ENCODE measurements around the gene CHST5.
"Not testable (repeated sequence)": the region's sequence is repeated elsewhere in the genome, so short reads cannot be mapped to it uniquely, and the experiment has no call there.

CHST5 gene

DNA sequence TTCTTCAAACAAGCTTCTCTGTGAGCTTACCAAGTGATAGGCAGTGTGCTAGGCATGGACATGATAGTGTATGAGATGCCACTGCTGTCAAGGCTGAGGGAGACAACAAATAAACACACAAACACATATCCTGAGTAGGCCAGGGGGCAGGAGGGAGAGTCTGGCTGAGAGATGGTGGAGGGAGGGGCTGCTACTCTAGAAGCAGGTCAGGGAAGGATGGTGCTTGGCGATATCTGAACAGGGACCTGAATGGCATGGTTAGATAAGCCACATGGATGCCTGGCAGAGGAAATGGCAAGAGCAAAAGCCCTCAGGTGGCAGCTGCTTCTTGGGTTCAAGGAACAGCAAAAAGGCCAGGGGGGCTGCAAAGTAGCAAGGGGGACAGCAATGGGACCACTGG, 32.1 kb downstream of the CHST5 start:
- DNase-seq, result no peak

DNA sequence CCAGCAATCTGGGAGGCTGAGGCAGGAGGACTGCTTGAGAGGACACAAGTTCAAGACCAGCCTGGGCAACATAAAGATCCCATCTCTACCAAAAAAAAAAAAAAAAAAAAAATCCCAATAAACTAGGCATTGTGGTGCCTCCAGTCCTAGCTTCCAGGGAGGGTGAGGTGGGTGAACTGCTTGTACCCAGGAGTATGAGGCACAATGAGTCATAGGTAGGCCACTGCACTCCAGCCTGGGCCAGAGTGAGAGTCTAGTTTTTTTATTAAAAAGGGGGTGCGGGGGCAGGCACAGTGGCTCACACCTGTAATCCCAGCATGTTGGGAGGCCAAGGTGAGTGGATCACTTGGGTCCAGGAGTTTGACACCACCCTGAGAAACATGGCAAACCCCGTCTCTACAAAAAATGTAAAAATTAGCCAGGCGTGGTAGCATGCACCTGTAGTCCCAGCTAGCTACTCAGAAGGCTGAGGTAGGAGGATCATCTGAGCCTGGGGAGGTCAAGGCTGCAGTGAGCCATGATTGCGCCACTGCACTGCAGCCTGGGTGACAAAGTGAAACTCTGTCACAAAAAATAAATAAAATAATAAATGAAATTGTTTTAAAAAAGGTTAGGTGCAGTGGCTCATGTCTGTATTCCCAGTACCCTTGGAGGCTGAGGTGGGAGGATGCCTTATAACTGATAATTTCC, 32.8 kb downstream of the CHST5 start:
- DNase-seq, result no peak

DNA sequence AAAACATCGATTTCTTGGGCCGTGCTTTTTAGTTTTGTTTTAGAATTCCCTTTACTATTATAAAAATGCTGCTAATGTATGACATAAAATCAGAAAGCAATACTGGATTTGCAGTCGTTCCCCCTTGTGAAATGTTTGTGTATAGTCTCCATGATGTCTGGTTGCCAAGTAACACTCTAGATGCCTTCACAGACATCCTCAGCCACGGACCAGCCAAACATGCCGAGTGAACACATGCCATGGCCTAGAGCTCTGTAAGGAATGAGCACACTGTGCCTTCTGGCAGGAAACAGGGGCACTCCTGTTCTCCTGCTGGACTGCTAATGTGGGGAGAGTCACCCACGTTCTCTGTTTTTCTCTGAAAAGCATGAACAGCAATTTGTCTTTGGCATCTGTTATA, 34.1 kb downstream of the CHST5 start:
- DNase-seq, result not testable (repeated sequence)

DNA sequence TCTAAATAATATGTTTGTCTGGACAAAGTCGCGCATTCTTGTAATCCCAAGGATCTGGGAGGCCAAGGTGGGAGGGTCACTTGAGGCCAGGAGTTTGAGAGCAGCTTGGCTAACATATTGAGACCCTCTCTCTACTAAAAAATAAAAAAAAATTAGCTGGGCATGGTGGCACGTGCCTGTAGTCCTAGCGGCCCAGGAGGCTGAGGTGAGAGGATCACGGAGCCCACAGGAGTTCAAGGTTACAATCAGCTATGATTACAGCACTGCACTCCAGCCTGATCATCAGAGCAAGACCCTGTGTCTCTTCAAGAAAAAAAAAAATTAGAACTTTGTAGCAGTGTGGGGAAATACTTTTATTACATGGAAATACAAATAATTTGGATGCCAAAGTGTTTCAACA, 34.5 kb downstream of the CHST5 start:
- DNase-seq, result no peak

DNA sequence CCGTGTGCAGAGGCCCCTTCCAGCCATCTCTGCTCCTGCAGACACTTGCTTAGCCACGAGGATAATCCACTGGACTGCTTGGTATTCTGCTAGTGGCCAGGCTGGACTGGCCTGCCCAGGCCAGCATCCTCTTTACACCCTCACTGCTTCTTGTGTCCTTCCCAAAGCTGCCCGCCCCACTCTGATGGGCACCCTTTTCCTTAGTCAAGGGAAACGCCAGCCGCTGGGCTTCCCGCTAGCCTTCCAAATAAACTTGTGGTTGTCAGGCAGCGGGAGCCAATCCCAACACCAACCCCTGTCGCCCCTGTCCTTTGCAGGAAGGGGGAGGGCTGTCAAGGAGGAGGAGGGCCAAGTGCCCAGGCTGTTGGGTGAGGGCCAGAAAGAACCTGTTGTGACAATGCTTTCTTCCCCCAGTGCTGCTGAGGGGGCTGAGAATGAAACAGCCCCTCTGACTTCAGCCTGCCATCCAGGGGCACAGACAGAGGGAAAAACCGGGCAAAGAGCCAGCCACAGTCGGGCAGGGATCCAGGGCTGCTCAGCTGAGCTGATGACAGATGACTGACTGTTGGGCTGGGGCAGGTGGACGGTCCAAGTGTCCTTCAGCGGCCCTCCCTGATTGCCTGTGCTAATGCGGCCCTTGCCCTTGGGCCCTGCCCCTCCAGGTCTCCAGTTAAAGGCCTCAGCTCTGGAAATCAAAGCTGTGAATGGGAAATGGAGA, 37.1 kb downstream of the CHST5 start:
- DNase-seq, result not testable (repeated sequence)

DNA sequence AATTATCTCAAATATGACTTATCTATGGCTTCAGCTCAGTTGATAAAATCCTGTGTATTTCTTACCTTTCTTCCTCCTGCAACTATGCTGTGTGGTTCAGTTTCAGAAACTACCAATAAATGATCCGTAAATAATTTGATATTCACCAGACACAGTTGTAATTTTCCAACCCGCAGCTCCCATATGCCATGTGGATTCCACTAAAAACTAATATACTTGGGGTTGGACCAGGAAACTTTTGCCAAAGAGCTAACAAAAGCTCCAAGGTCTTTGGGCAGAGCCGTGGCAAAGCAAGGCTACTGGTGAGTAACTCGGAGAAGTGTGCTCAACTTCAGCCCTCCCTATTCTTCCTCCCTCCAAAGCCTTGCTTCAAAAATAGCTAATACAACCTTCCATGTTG, 38.4 kb downstream of the CHST5 start:
- DNase-seq, result no peak

DNA sequence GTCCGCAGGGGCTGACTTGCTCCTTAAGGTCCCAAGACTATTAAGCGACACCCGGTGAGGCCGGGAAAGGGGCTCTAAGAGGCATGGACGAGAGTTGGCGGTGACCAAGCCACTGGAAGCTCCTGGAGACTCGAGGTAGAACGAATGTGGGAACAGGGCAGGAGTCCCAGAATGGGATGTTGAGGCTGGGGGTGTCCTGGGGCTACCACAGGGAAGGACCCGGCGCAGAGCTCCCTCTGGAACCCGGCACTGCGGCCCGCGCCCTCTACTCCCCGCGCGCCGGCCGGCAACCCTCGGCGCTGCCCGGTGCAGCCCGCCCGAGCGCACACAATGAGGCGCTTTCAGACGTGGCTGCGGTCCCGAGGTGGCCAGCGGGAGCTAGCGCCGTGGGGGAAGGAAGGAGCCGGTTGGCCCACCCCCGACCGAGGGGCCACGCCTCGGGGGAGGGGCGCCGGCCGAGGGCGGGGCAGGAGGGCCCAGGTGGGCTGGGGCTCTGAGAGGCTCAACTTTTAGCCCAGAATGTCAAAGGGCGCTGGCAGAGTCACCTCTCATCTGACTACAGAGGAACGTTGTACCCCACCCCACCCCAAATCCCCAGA, 40.7 kb downstream of the CHST5 start, which contains the start of gene CHST6:
Gene CHST6, minus strand, starts transcription at position 366 of the 599 bp plus-strand sequence. CDS start 15,613 bp downstream, outside the sequence.
- DNase-seq, result no peak

DNA sequence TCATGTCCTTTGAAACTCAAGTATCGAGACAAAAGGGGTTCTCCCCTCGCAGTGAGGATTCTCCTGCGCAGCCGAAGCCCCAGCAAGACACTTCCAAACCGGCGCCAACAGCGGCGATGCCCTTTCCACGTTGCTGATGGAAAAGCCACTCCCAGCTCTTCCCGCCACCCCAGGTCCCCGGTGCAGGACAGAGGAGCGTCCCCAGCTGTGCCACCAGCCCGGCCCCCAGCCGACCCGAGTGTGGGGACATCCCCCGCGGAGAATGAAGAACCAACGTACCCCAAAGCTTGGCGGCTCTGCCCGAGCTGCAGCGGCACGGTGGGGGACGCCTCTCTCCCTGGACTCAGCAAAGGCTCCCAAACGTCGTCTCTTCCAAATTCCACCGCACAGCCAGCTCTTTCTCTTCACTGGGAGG, 41.2 kb downstream of the CHST5 start:
- no peak for DNase-seq

DNA sequence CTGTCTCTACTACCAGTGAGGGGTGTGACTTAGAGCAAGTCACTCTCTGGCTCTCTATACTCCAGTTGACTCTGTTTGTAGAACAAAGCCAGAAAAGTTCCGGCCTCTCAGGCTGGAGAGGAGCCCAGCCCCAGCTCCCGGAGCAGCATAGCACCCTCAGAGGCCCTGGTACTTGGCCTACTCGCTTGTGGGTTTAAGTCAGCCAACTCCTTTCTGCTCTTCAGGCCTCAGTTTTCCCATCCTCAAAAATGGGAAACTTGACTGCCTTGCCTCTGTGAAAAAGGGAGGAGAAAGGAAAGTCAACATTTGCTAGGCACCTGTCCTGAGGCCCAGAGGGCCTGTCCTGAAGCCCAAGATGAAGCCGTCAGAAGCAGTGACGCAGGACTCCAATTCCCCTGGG, 41.7 kb downstream of the CHST5 start:
- DNase-seq, result no peak

DNA sequence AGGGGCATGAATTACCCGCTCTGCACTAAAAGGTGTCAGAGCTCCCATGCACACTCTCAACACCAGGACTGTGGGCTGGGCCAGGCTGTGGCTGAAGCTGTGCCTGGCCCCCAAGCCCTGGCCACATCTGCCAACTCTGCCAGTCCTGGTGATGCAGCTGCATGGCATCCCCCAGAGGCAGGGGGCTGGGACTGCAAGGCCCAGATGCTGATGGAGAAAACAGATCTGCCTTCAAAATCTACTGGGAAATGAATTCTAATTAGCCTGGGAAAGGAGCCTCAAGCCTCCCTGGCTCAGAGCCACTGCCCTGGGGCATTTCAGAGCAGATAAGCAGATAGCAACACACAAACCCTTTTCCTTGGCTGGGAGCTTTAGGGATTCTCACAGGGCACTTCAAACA, 44.0 kb downstream of the CHST5 start:
- no peak for DNase-seq

DNA sequence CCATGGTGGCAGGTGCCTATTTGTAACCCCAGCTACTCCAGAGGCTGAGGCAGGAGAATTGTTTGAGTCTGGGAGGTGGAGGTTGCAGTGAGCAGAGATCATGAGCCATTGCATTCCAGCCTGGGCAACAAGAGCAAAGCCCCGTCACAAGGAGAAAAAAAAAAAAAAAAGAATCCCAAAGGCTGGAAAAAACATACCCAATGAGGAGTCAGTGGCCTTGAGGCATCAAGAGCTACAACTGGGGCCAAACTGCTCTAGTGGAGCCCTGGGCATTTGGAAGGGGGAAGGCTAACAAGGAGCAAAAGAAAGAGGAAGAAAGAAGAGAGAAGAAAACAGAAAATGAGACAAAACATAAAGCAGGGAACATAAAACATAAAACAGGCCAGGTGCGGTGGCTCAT, 47.6 kb downstream of the CHST5 start:
- DNase-seq, result no peak

DNA sequence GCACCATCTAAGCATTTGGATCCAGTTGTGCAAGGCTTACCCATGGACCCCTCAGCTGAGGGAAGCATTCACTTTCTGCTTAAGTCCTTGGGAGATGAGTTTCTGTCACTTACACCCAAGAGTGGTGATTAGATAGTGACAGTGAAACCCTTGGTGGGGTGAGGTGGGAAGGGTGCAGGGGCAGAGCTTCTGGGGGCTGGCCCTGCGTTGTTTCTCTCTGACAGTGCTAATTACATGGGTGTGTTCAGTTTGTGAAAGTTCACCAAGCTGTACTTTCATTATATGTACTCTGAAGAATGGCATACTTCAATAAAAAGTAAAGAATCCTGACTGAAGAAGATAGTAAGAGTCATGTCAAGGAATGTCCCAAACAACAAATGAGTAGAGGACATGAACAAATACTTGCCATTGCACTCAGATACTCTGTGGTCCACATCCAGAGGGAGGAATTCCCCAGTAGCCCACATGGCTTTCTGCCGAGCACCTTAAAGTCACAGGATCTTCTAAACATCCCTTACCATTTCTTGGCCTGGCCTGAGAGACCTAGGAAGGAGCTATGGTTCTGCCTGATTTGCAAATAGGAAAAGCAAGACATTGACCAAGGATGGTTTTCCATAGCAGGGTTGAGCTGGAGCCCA, 49.1 kb downstream of the CHST5 start:
- DNase-seq, result no peak

DNA sequence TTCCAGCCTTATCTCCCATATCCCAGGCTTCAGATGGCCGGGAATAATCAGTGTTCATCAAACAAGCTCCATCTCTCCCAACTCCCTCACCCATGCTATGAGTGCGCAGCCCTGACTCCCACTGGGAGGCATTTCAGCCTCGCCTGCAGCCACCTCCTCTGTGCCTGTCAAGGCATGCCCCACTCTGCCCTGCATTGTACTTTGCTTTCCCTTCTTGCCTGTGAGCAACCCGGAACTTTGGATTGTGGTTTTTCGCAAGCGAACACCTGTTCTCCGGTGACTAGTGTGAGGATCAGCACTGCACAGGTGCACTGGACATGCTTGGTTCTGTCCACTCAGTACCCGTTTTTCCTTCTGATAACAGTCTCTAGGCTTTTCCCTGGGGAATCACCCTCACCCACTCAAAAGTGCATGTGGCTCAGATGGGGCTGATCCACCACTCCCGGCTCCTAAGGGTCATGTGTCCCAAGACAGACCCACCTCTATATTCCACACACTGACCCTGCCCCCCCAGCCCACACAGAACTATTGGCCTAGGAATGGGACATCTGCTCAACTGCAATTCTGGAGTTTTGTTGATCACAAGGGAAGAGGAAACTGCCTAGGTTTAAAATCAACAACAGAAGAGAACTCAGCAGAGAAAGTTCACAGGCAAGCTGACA, 49.8 kb downstream of the CHST5 start:
- no peak for DNase-seq

DNA sequence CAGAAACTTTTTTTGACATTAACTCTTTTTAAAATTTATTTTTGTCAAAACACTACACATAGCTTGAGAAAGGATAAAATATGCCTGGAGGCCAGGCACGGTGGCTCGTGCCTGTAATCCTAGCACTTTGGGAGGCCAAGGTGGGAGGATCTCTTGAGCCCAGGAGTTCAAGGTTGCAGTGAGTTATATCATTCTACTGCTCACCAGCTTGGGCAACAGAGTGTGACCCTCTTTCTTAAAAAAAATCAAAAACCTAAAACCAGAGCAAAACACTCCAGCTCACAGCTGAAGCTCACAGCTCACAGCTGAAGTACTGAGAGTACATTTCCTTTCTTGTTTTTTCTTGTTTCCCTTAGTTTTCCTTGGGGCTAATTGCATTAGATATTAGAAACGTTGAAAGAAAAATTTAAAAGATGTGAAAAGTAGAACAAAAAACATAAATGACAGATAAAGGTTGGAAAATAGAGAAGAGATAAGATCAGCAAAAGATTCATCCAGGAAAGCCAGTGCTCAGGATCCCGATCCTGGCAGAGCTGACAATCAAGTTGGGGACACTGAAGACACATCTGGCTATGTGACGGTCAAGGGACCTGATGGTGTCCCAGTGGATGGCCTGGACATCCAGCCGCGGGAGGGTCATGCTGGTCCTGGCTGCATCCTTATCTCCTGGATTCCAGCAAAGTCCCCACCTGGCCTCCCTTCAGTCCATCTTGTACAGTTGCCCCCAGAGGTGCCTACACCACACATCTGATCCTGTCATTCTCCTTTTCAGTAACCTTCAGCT, 50.5 kb downstream of the CHST5 start:
- DNase-seq, result no peak

DNA sequence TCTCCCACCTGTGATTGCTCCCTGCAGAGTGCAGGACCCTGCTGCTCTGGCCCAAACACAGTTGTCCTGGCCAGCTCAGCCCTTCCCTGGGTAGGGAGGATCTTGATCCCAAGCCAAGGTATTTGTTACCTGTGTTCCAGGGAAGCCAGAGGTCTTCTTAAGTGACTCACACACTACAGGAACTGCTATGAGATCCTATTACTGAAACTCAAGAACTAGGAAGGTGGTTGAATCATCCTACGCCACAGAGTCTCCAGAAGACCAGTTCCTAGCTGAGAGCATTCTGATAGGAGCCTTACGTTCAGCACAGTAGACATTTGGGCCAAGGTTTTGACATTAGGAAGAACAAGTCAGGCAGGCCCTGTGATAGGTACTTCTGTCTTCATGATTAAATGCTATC, 52.7 kb downstream of the CHST5 start:
- no peak for DNase-seq

DNA sequence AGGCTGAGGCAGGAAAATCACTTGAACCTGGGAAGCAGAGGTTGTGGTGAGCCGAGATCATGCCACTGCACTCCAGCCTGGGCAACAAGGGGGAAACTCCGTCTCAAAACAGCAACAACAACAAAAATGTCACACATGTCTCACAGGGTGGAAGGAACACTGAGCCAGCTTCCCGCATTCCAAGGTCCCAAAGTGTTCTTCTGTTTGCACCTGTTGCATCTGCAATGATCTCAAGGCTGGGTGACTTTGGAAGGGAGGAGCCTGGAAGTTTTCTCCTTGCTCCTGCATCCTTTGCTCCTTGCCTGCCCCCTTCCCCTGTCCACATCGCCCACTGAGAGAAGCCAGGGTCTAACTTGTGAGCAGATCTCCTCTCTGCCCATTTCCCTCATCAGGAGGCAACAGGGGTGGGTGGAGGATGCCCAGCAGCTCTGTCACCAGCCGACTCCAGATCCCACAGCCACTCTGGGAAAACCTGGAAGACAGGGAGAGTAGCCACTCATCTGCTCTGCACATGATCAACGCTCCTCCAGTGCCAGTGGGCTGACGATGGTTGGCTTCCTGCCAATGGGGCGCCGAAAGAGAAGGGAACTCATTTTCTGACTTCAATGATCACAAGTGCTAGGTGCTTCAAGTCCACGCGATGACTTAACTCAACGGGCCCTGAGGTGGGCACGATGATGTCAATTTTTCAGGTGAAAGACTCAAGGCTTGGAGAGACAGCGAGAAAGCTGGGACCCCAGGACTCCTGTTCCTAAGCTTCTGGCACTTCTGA, 53.3 kb downstream of the CHST5 start:
- DNase-seq, result no peak

DNA sequence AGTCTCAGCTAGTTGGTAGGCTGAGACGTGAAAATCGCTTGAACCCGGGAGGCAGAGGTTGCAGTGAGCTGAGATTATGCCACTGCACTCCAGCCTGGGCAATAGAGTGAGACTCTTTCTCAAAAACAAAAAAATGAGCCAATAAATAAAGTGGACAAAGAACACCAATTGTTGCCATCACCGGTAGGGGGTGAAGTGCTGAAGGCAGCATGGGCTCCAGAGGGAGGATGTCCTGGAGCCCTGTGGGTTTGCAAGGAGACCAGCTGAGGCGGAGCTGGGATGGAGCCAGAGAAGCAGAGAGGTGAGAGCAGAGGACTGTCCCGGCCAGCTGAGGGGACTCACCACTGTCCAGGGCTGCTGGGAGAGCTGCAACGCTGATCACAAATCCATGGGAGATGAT, 54.4 kb downstream of the CHST5 start:
- no peak for DNase-seq

DNA sequence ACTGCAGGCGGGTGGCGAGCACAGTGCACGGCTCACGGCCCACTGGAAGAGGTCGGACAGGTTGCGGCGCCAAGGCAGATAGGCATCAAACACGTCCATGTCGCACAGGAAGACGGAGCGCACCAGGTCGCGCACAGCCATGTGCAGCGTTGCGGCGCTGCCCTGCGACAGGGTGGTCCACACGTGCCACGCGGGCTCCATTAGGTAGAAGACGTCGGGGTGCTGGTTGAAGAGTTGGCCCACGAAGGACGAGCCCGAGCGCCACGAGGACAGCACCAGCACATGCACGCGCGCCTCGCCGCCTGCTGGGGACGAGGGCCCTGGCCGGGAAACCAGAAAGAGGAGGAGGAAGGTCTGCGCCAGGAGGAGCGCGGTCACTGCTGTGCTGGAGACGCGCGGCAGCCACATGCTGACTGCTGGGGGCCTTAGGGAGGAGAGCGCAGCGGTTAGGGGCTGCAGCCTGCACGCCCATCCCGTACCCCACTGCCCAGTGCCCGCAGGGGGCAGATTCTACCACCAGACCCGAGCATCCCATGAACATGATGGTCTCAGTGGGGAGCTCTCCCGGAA, 56.4 kb downstream of the CHST5 start:
- no peak for DNase-seq
